Globus pallidus (tissue), 1 donor: ENCODE results near the gene CDCA7L.

Experiments
- DNase-seq: peaks from one replicate; pipeline ENCODE4 v3.0.0-alpha.2; 2015; ENCODE audit warnings: low spot score

CDCA7L gene

GRCh38 chr7:21945454-21946221 is at the start of gene CDCA7L:
CDCA7L (minus strand) TSS chr7:21945899; CDS start chr7:21945804, 95 bp downstream.
- DNase-seq: peak; percentile 72

- DNase-seq: no peak
Measured at GRCh38 chr7:21986096-21986495, 40.4 kb upstream of the CDCA7L start.

- no peak for DNase-seq
Measured at GRCh38 chr7:21984042-21984441, 38.3 kb upstream of the CDCA7L start.

GRCh38 chr7:21983056-21983455 is 37.4 kb upstream of the CDCA7L start:
- no peak for DNase-seq

GRCh38 chr7:21981524-21981923 is 35.8 kb upstream of the CDCA7L start:
- DNase-seq: no peak

GRCh38 chr7:21980926-21981500 is 35.3 kb upstream of the CDCA7L start:
- no peak for DNase-seq

- DNase-seq: no peak
Measured at GRCh38 chr7:21972397-21972784, 26.7 kb upstream of the CDCA7L start.

- DNase-seq: no peak
Measured at GRCh38 chr7:21971780-21972396, 26.2 kb upstream of the CDCA7L start.

GRCh38 chr7:21969822-21970221 is 24.1 kb upstream of the CDCA7L start:
- DNase-seq: no peak

- DNase-seq: no peak
Measured at GRCh38 chr7:21967598-21968003, 21.9 kb upstream of the CDCA7L start.

- DNase-seq: no peak
Measured at GRCh38 chr7:21966271-21966670, 20.6 kb upstream of the CDCA7L start.

GRCh38 chr7:21965291-21965690 is 19.6 kb upstream of the CDCA7L start:
- no peak for DNase-seq

- no peak for DNase-seq
Measured at GRCh38 chr7:21962677-21963076, 17.0 kb upstream of the CDCA7L start.

GRCh38 chr7:21960922-21961321 is 15.2 kb upstream of the CDCA7L start:
- no peak for DNase-seq

GRCh38 chr7:21959387-21959776 is 13.7 kb upstream of the CDCA7L start:
- no peak for DNase-seq

GRCh38 chr7:21953781-21954180 is 8.1 kb upstream of the CDCA7L start:
- DNase-seq: no peak

GRCh38 chr7:21948887-21949540 is 3.3 kb upstream of the CDCA7L start:
- no peak for DNase-seq

- no peak for DNase-seq
Measured at GRCh38 chr7:21948364-21948763, 2.7 kb upstream of the CDCA7L start.

- no peak for DNase-seq
Measured at GRCh38 chr7:21947946-21948345, 2.2 kb upstream of the CDCA7L start.

GRCh38 chr7:21947056-21947455 is 1.4 kb upstream of the CDCA7L start:
- DNase-seq: no peak

GRCh38 chr7:21946222-21946709 is 567 bp upstream of the CDCA7L start:
- DNase-seq: no peak

- peak; percentile 50 for DNase-seq
Measured at GRCh38 chr7:21944616-21945453, 864 bp downstream of the CDCA7L start.
